Hypothalamus (tissue), 51 donors: Measurements from ENCODE around the gene RPTOR.

Experiments used
- DNase-seq, 51 donors: peaks; one replicate each; lab custom pipeline; 2025; lab: John Stamatoyannopoulos, UW

Gene RPTOR

GRCh38 chr17:80850817-80851216 is 306.2 kb downstream of the RPTOR start:
- DNase-seq, result no peak

DNA sequence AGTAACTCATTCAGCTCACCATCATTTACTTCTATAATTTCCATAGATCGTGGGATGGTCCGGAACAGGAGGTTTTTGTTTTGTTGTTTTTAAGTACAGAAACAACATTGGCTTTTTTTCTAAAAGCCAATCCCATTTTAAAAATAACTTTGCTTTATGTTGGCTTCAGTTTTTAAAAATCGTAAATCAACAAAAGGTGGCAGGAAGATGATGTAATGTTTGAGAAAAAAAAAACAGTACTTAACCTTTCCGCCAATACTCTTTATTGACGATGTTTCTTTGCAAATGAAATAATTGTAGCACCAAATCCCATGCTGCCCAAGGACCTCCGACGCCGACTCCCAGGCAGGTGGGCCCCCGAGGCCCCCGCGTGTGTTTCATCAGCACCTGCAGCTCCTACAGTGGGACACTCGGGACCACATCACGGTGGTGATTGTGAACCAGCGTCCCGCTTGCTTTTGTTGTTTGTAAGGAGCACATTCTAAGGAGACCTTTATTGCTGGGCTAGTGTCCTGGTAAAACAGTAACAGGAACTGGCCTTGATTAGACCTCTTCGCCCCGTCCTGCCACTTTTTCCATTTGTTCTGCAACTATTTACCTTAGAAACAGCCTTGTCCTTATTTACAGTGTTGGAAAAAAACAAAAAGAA is 306.8 kb downstream of the RPTOR start:
- DNase-seq, result no peak

GRCh38 chr17:80852476-80853015 is 307.9 kb downstream of the RPTOR start:
- no peak for DNase-seq

- no peak for DNase-seq
Observed at GRCh38 chr17:80853076-80853475, 308.4 kb downstream of the RPTOR start.

- DNase-seq, result no peak
Observed at GRCh38 chr17:80854220-80854619, 309.6 kb downstream of the RPTOR start.

- no peak for DNase-seq
Observed at GRCh38 chr17:80855196-80855947, 310.7 kb downstream of the RPTOR start.

- peak in 2 of 51 donors; percentile 23 to 57 for DNase-seq
Observed at GRCh38 chr17:80855948-80856862, 311.6 kb downstream of the RPTOR start.

DNA sequence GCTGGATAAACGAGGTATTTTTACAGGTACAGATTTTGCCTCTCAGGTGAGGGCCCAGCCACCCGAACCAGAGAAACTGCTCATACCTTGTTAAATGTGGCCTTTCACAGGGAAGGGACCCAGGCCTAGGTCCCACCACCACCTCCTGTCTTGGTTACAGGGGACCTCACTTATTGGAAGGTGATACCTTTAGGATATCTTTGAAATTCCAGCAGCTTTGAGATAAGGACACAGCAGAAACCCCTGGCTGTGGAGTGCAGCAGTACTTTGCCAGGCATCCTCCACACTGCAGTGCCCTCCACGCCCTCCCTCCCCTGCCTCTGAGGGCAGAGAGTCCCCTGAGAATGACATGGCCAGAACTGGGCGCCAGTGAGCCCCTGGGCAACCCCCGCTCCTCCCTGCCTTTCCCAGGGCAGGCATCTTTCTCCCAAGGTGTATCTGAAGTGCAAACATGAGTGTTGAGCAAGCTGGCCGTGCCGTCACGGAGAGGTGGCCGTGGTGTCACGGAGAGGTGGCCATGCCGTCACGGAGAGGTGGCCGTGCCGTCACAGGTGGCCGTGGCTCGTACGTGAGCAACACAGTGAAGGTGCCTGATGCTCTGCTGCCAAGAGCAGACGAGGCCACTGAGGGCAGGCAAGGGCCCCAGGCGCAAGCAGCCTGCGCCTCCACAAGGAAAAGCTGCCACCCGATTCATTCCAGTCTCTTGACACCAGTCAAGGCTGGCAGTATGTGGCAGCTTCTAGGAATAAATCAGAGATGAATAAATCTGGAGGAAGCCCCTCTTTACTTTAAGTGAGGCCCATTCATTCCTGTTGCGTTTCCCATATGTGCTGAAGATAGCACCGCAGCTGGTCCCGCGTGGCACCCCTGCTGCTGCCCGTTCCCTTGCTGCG is 312.5 kb downstream of the RPTOR start:
- DNase-seq, result no peak

DNA sequence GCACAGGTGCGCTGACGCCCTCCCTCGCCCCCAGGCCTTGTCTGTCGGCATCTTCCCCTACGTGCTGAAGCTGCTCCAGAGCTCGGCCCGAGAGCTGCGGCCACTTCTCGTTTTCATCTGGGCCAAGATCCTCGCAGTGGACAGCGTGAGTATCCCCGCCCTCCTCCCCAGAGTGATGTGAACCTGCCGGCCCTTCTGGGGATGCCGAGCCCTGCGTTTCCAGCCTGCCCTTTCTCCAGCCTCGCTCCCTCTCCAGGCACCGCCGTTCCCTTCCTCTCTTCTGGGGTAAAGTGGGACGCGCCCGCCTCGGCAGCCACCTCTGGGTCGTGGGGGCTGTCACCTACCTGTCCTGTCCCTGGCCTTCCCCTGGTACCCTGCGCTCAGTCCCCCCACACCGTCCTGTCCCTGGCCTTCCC is 313.1 kb downstream of the RPTOR start:
- no peak for DNase-seq

DNA sequence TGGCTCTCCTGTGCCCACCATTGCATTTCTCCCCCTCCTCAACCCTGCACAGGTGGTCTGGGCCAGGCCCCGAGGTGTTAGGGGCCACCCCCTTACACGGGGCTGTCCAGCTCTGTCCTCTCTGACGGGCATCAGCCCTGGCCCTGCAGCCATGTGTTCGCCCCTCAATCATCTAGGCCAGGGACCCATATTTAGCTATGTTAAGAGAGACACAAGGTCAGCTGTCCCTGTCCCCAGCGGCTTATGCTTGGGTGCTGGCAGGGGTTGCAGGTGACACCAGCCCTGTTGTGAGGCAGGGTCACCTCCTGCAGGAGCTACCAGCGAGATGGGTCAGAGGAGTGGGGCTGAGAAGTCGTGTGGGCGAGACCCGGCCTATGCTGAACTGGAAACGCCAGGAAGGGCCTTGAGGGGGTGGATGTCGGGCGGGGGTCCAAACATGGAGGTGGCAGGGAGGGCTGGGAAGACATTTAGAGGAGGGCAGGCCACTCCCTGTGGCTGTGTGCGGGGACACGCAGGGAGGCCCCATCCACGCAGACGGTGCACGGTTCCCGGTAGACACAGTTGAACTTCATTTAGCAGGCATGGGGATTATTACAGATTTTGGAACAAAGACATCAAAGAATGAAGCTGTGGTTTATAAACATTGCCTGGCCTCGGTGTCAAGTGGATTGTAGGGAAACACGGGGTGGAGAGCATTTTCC is 313.8 kb downstream of the RPTOR start:
- DNase-seq, result no peak

GRCh38 chr17:80859002-80859941 is 314.6 kb downstream of the RPTOR start:
- DNase-seq, result peak in 39 of 51 donors; percentile 12 to 86 (median 50)

- DNase-seq, result no peak
Observed at GRCh38 chr17:80860101-80860671, 315.5 kb downstream of the RPTOR start.

GRCh38 chr17:80860703-80861417 is 316.2 kb downstream of the RPTOR start:
- no peak for DNase-seq

GRCh38 chr17:80861418-80861815 is 316.8 kb downstream of the RPTOR start:
- DNase-seq, result peak in 1 of 51 donors; percentile 20

- DNase-seq, result peak in 26 of 51 donors; percentile 16 to 75 (median 42)
Observed at GRCh38 chr17:80861892-80862291, 317.3 kb downstream of the RPTOR start.

DNA sequence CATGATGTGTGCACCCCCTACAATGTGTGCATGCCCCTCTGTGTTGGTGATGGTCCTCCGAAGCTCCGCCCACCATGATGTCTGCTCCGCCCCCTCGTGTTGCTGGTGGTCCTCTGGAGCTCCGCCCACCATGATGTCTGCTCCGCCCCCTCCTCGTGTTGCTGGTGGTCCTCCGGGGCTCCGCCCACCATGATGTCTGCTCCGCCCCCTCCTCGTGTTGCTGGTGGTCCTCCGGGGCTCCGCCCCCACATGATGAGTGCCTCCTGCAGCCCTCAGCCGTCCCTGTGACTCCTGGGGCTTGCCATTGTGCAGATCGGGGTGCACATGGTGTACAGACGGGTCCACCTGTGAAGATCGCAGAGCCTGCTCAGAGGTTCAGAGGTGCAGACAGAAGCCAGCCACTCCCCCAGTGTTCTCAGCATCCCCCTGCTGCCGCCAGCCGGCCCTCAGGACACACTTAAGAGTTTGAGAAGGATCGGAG is 317.9 kb downstream of the RPTOR start:
- DNase-seq, result no peak

GRCh38 chr17:80862978-80863377 is 318.3 kb downstream of the RPTOR start:
- no peak for DNase-seq
